Measurements from ENCODE around the gene SLC33A1.
A peak's percentile ranks its signal among the peaks of the same experiment; 100 is the strongest.
"Not testable (repeated sequence)": the region's sequence is repeated elsewhere in the genome, so short reads cannot be mapped to it uniquely, and the experiment has no call there.

The SLC33A1 gene

GRCh38 chr3:155854141-155854940 is at the start of gene SLC33A1:
Gene SLC33A1 (minus strand): TSS chr3:155854427. CDS start chr3:155853997, 430 bp downstream.
- peak; percentile 99 for DNase-seq

GRCh38 chr3:155895379-155895900 is 41.2 kb upstream of the SLC33A1 start:
- no peak for DNase-seq

GRCh38 chr3:155891321-155891720 is 37.1 kb upstream of the SLC33A1 start:
- DNase-seq = no peak

- DNase-seq = no peak
Measured at GRCh38 chr3:155890671-155891190, 36.5 kb upstream of the SLC33A1 start.

- DNase-seq = no peak
Measured at GRCh38 chr3:155889952-155890351, 35.7 kb upstream of the SLC33A1 start.

GRCh38 chr3:155889212-155889611 is 35.0 kb upstream of the SLC33A1 start:
- no peak for DNase-seq

GRCh38 chr3:155886915-155887314 is 32.7 kb upstream of the SLC33A1 start:
- DNase-seq = no peak

GRCh38 chr3:155886348-155886747 is 32.1 kb upstream of the SLC33A1 start:
- DNase-seq = not testable (repeated sequence)

GRCh38 chr3:155885292-155885691 is 31.1 kb upstream of the SLC33A1 start:
- DNase-seq = no peak

GRCh38 chr3:155884292-155884691 is 30.1 kb upstream of the SLC33A1 start:
- DNase-seq = no peak

- DNase-seq = no peak
Measured at GRCh38 chr3:155880286-155880685, 26.1 kb upstream of the SLC33A1 start.

GRCh38 chr3:155876503-155876902 is 22.3 kb upstream of the SLC33A1 start:
- DNase-seq = no peak

GRCh38 chr3:155876037-155876436 is 21.8 kb upstream of the SLC33A1 start:
- DNase-seq = no peak

GRCh38 chr3:155872904-155873646 is 18.8 kb upstream of the SLC33A1 start:
- no peak for DNase-seq

- no peak for DNase-seq
Measured at GRCh38 chr3:155871746-155872158, 17.5 kb upstream of the SLC33A1 start.

GRCh38 chr3:155870945-155871745 is 16.9 kb upstream of the SLC33A1 start:
- DNase-seq = peak; percentile 13

GRCh38 chr3:155870133-155870944 is 16.1 kb upstream of the SLC33A1 start, which contains the start of gene GMPS:
Gene GMPS (plus strand): TSS chr3:155870650. CDS start chr3:155870871, 221 bp downstream.
- DNase-seq = peak; percentile 97

GRCh38 chr3:155869691-155870090 is 15.5 kb upstream of the SLC33A1 start:
- no peak for DNase-seq

GRCh38 chr3:155863072-155863784 is 9.0 kb upstream of the SLC33A1 start:
- no peak for DNase-seq

- DNase-seq = peak; percentile 69
Measured at GRCh38 chr3:155862290-155862982, 8.2 kb upstream of the SLC33A1 start.

Measured in CD4-positive, alpha-beta T cell treated with Interferon gamma for 1 hour (primary cell).